ENCODE data around the gene SLAMF7. TPM values are rescaled to one million over a fixed set of nuclear protein-coding genes. Genes with fewer than 3 reads are reported as not detected.

SLAMF7 gene
- polyA plus RNA-seq, 2 of the 4 experiments (the other 2 are of a cell fraction), result 0.57 to 1.8 TPM

DNA sequence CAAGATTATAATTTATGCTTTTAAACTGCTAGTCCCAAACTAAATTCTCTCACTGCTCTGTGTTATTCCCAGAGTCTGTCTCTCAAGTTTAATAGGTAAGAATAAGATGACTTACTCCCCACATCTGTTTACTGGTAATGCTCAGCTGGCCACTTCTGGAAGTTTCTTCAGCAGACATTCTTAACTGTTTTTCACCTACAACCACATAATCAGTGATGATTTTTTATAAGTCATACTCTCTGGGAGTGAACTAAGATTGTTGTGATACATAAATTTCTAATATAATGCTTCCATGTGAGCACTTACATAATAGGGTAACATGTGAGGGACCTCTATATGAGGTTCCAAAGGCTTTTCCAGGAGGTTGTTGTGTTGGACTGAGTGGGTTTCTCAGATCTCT is 8.7 kb downstream of the SLAMF7 start:
- DNase-seq (ENCODE audit: low read depth in 1 of 2, low spot score in 1 of 2), result no peak
- no peaks in the 10 kb centered on the region for H3K9me3 ChIP-seq
- peak overlapping the region in 1 of 2 experiments; percentile 60; a peak in 2 of 6 replicates for H3K27ac ChIP-seq
- peaks cover 15% of the 10 kb centered on the region for H3K4me1 ChIP-seq
- TF ChIP-seq HOXB5 (CRISPR knock-in tag; IDR thresholded peaks at IDR 0.05) (no peak), CHD2 (IDR thresholded peaks at IDR 0.05; ENCODE audit: low read length, partially characterized antibody) (no peak), EHF (CRISPR knock-in tag; IDR thresholded peaks at IDR 0.05) (no peak), SMC3 (IDR thresholded peaks at IDR 0.05) (no peak), NR3C1 (IDR thresholded peaks at IDR 0.05) (no peak), RAD21 (conservative IDR thresholded peaks at IDR 0.05 in 1 of 2, IDR thresholded peaks at IDR 0.05 in 1 of 2) (no peak), SREBF2 (IDR thresholded peaks at IDR 0.05) (no peak), NPAS2 (CRISPR knock-in tag; IDR thresholded peaks at IDR 0.05; ENCODE audit: borderline replicate concordance) (no peak)
- TF ChIP-seq, protein P1, sequence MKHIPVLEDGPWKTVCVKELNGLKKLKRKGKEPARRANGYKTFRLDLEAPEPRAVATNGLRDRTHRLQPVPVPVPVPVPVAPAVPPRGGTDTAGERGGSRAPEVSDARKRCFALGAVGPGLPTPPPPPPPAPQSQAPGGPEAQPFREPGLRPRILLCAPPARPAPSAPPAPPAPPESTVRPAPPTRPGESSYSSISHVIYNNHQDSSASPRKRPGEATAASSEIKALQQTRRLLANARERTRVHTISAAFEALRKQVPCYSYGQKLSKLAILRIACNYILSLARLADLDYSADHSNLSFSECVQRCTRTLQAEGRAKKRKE (CRISPR knock-in tag; IDR thresholded peaks at IDR 0.05; ENCODE audit: low read depth), result no peak
- TF ChIP-seq, protein P2, sequence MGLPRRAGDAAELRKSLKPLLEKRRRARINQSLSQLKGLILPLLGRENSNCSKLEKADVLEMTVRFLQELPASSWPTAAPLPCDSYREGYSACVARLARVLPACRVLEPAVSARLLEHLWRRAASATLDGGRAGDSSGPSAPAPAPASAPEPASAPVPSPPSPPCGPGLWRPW (IDR thresholded peaks at IDR 0.05), result no peak
- no peak for FAIRE-seq
- H3K4me2 ChIP-seq, result peak overlapping the region; percentile 63; the same call in 2 of the 3 replicates
- H3K4me3 ChIP-seq, result no peak overlapping the region
- ATAC-seq, result no peak
- POLR2A ChIA-PET, result no interaction called here
- CTCF ChIA-PET, result interaction anchor here (1.0 to 3.3 kb wide), 18 partner anchors 8 to 207 kb away, joined by 3 to 17 read pairs (median 5); partner anchors contain the start of genes ITLN2 and SLAMF7

DNA sequence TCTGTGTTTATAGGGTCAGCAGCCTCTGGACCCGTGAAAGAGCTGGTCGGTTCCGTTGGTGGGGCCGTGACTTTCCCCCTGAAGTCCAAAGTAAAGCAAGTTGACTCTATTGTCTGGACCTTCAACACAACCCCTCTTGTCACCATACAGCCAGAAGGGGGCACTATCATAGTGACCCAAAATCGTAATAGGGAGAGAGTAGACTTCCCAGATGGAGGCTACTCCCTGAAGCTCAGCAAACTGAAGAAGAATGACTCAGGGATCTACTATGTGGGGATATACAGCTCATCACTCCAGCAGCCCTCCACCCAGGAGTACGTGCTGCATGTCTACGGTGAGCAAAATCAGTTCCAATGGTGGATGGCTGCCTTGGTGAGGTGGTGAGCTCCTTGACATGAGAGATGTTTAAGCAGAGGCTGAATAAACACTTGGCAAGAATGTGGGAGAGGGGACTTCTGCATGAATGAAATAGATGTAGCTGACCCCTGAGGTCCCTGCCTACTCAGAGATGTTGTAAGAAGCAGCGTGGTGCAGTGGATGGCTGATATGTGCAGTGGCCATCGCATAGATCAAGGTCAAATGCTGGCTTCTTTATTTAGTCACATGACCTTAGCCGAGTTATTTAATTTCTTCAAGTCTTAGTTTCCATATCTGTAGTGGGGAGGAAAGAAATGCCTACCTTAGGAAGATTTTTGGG is 9.3 kb downstream of the SLAMF7 start:
- Histone ChIP-seq H3K4me2 (peak overlapping the region; percentile 63), H3K27ac (peak overlapping the region in 1 of 2 experiments; percentile 60; a peak in 2 of 6 replicates), H3K9me3 (no peaks in the 10 kb centered on the region), H3K4me3 (0 out of 3 replicates have a peak overlapping the region, but pooled peaks have one; percentile 2), H3K4me1 (peaks cover 15% of the 10 kb centered on the region)
- WGBS (ENCODE audit: missing lambda C conversion rate), result 26% methylated on average over 10 of the region's 10 CpGs
- DNase-seq (ENCODE audit: low read depth in 1 of 2, low spot score in 1 of 2) (peak; percentile 73 to 74), ATAC-seq (peak; percentile 92 to 98), FAIRE-seq (no peak)
- CTCF ChIA-PET, result interaction anchor here (0.6 to 3.3 kb wide), 20 partner anchors 9 to 232 kb away, joined by 3 to 17 read pairs (median 4); partner anchors contain the start of genes ITLN2 and SLAMF7
- TF ChIP-seq RAD21 (conservative IDR thresholded peaks at IDR 0.05 in 1 of 2, IDR thresholded peaks at IDR 0.05 in 1 of 2) (peak in 1 of 2 experiments; percentile 43; a peak in 3 of 5 replicates), BHLHE40 (IDR thresholded peaks at IDR 0.05; ENCODE audit: low read depth, low read length) (no peak), SMC3 (IDR thresholded peaks at IDR 0.05) (peak; percentile 24; the same call in 2 of the 3 replicates), FOXS1 (CRISPR knock-in tag; IDR thresholded peaks at IDR 0.05) (no peak), HOXB13 (CRISPR knock-in tag; IDR thresholded peaks at IDR 0.05; ENCODE audit: low read depth) (no peak), PHF8 (IDR thresholded peaks at IDR 0.05; ENCODE audit: borderline replicate concordance, low read depth) (no peak), MAFK (IDR thresholded peaks at IDR 0.05; ENCODE audit: partially characterized antibody) (peak; percentile 47), FOSL2 (IDR thresholded peaks at IDR 0.05) (no peak), FOSL2 (CRISPR knock-in tag; IDR thresholded peaks at IDR 0.05) (peak; percentile 41; the same call in 1 of the 2 replicates)
- TF ChIP-seq, protein P3, sequence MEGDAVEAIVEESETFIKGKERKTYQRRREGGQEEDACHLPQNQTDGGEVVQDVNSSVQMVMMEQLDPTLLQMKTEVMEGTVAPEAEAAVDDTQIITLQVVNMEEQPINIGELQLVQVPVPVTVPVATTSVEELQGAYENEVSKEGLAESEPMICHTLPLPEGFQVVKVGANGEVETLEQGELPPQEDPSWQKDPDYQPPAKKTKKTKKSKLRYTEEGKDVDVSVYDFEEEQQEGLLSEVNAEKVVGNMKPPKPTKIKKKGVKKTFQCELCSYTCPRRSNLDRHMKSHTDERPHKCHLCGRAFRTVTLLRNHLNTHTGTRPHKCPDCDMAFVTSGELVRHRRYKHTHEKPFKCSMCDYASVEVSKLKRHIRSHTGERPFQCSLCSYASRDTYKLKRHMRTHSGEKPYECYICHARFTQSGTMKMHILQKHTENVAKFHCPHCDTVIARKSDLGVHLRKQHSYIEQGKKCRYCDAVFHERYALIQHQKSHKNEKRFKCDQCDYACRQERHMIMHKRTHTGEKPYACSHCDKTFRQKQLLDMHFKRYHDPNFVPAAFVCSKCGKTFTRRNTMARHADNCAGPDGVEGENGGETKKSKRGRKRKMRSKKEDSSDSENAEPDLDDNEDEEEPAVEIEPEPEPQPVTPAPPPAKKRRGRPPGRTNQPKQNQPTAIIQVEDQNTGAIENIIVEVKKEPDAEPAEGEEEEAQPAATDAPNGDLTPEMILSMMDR (IDR thresholded peaks at IDR 0.05), result peak; percentile 42
- TF ChIP-seq, protein P4, sequence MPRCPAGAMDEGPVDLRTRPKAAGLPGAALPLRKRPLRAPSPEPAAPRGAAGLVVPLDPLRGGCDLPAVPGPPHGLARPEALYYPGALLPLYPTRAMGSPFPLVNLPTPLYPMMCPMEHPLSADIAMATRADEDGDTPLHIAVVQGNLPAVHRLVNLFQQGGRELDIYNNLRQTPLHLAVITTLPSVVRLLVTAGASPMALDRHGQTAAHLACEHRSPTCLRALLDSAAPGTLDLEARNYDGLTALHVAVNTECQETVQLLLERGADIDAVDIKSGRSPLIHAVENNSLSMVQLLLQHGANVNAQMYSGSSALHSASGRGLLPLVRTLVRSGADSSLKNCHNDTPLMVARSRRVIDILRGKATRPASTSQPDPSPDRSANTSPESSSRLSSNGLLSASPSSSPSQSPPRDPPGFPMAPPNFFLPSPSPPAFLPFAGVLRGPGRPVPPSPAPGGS (IDR thresholded peaks at IDR 0.05), result no peak
- POLR2A ChIA-PET, result no interaction called here

Data from A549 (cell line).